Activated CD4-positive, alpha-beta T cell treated with anti-CD3 and anti-CD28 coated beads, Interleukin-2, amount 50 U/mL, for 1 hour (primary cell): ENCODE data around the gene TDO2.
"Not testable (repeated sequence)": the region's sequence is repeated elsewhere in the genome, so short reads cannot be mapped to it uniquely, and the experiment has no call there.

ENCODE experiments used
- DNase-seq: peaks from one replicate; pipeline ENCODE4 v3.0.0-alpha.2; 2020

Gene TDO2

DNA sequence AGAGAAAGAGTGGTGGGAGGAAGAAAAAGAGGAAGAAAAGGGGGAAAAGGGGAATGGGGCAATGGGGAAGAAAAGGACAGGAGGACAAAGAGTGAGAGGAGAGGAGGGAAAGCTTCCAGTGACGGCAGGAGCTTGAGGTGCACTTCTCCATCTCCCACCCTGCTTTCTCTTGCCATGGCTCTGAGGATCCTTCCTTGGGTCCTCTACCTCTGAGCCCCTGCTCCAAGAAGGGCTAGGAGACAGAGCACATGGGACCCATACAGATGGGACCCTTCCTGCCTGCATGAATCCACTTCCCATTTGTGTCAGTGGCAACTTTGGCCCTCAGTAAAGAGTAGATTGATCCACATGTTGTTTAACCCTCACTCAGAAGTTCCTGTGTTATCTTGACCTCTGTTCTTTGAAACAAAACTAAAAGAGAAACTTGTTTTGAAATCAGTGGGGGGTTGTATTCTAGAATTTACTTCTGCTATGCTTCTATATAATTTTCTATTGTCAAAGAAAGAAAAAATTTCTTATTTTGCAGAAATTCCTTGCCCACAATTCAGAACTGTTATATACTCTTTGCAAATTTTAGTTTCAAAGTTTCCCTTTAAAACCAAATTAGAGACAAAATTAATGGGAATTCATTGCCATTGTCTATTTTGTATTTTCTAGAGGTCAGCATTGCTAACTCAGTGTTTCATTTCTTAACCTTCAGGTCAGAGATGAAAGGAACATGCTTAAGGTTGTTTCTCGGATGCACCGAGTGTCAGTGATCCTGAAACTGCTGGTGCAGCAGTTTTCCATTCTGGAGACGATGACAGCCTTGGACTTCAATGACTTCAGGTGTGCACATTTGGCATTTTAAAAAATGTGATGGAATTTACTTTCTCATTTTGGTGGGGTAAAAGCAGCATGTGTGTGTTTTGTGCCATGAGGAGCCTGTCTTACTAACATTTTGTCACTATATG is 5.0 kb downstream of the TDO2 start:
- no peak for DNase-seq

DNA sequence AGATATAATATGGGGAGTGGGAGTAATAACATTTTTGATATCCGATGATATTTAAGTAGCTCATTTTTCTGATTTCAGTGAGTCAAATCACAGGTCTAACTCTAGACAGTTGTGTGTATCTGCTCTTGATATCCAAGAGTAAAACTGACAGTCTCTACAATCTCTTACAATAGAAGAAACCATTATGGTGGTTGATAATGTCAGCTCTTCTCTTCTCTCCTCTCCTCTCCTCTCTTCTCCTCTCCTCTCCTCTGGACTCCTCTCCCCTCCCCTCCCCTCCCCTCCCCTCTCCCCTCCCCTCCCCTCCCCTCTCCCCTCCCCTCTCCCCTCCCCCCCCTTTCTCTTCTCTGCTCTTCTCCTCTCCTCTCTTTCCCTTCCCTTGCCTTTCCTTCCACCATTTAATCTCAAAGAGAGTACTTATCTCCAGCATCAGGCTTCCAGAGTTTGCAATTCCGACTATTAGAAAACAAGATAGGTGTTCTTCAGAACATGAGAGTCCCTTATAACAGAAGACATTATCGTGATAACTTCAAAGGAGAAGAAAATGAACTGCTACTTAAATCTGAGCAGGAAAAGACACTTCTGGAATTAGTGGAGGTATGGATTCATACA is 6.2 kb downstream of the TDO2 start:
- no peak for DNase-seq

DNA sequence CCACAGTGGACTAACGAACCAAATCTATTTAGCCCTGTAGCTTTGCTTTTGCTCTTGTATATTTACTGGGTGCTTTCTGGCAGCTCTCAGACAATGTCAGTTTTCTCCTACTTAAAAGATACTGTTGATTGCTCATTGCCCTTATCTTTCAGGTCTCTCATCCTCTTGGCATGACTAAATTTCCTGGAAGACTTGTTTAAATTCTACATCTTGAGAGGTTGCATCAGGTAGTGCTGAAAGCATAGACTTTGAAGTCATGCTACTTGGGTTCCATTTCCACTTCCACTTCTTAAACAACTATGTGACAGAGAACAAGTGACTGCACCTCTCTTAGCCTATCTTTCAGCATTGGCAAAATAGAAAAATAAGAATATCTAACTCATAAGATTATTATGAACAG is 8.4 kb downstream of the TDO2 start:
- no peak for DNase-seq

DNA sequence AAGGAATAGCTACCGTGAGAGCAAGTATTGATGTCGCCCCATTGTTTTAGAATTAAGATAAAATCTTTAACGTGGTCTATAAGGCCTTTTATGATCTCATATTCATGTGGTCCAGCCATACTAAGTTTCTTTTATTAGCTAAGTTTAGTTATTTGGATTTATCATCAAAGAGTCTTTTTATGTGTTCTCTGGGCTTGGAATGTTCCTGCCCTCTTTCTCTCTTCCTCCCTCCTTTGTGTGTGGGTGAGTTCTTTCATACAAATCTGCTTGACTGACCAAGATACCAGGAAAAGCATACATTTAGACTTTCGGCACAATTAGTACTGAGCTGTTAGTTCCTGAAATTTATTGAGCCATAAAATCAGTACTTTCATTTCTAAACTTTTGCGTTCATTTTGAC is 11.3 kb downstream of the TDO2 start:
- DNase-seq, result no peak

DNA sequence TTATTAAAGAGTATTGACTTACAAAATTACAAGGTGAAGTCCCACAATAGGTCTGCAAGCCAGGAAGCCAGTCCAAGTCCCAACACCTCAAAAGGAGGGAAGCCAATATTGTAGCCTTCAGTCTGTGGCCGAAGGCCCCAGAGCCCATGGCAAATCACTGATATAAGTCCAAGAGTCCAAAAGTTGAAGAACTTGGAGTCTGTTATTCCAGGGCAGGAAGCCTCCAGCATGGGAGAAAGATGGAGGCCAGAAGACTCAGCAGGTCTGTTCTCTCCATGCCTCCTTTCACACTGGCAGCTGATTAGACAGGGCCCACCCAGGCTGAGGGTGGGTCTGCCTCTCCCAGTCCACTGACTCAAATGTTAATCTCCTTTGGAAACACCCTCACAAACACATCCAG is 18.1 kb downstream of the TDO2 start:
- DNase-seq, result no peak

DNA sequence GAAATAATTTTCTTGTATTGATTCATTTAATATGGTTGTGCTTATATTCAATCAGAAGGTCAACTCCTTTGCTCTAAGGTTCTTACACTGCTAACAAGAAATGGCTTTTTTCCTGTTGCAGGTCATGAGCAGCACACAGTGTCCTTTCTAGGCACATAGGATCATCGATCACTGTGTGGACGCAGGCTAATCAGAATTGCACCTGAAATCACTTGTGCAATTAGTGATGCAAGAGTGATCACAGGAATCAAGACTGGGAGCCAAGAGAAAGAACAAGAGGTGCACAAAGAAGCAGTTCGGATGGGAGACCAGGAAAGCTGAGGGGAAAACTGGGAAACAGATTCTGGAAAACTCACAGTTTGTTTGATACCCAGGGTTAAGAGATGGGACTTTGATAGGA is 21.1 kb downstream of the TDO2 start:
- DNase-seq, result no peak

DNA sequence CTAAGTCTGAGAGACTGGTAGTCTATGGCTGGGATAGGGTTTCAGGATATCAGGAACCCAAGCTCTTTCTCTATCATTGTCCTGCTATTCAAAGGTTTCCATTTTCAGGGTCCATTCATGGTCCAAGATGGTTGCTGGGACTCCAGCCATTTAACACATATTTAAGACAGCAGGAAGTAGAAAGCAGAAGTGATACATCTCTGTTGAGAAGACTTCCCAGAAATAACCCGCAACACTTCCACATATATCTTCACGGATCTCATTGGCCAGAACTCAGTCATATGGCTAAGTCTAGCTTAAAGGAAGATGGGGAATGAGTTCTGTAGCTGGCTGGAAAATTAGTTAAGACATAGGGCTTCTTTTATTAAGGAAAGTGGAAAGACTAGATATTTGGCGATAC is 26.3 kb downstream of the TDO2 start:
- no peak for DNase-seq

DNA sequence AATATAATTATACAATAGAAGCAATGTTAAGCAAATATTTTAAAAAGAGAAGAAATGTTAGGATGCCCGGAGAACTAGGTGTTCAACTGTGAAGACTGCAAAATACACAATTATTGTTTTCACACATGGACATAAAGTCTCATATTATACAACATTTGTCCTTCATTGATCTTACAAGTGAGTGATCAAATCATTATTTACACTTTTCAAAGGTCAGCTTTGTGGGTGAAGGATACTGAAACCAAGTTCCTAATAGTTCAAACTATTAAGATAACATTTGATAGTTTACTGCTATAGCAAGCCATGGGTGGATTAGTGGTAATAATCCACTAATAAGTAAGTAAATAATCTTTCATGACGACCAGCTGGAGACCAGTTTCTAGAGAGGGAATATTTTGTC is 26.8 kb downstream of the TDO2 start:
- no peak for DNase-seq

DNA sequence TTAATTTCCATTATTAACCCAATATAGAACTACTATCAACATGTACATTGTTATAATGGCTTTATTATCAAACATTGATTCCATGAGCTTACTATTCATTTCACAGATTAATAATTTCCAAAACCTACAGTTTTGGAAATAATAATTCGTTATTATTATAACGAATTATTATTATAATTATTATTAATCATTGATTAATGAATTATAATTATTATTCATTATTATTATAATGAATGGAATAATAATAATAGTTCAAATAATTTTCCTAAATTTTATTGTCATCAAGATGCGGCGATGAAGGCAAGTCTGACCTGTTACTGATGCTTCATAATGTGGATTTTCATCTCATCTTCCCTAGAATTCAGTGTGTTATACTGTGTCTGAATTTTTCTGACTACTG is 28.1 kb downstream of the TDO2 start:
- DNase-seq, result no peak

DNA sequence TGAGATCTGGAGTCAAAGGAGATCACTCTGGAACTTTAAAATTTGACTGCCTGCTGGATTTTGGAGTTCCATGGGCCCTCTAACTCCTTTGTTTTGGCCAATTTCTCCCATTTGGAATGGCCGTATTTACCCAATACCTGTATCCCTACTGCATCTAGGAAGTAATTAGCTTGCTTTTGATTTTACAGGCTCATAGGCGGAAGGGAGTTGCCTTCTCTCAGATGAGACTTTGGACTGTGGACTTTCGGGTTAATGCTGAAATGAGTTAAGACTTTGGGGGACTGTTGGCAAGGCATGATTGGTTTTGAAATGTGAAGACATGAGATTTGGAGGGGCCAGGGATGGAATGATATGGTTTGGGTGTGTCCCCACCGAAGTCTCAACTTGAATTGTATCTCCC is 31.1 kb downstream of the TDO2 start:
- not testable (repeated sequence) for DNase-seq

DNA sequence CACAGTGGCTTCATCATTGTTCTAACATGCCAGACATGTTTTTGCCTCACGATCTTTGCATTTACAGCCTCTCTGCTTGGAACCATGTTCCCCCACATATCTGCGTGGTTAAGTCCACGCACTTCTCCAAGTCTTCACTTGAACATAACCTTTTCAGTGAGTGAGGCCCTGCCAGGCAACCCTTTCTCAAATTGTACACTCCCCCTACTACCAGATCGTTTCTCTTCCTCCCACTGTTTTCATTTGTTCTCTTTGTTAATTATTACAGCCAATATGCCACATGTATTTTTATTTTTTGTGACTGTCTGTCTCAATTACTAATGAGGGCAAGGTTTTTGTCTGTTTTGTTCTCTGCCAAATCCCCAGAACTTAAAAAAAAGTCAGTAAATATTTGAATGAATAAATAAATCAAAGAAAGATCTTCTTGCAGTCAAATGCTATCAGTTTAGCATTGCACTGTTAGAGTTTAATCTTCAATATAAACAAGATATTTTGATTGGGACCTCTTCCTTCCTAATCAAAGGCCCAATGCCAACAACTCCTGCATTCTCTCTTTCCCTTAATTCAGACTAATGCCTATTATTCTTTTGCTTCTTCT is 32.0 kb downstream of the TDO2 start:
- DNase-seq, result no peak

DNA sequence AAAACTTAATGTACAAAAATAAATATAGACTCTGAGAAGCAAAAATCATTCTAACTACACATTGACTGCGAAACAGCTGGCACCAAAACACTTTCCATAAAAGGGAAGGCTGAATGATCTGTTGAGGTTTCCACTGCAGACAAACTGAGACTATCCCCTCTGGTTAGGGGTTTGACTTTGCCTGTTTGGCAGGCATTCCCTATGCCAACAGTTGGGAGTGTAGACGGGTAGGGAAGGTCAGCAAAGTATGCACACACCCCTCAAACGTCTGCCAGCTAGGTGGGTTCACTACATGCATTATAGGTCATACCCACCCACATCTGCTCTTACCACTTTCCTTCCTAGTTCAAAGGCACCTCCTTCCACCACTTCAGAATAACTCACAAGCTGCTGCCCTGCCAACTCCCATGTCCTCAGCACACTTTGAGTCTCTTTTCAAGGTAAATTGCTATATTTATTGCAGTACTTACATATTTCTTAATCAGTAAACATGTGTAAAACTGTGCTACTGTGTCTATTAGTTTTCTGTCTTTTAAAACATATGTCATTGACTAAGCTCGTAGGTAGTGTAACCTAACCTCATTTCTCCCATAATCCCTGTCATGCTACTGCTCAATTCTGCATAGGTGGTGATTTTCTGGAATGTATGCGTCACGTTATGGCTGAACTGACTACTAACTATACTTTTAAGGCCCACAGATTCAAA is 37.7 kb downstream of the TDO2 start:
- no peak for DNase-seq

DNA sequence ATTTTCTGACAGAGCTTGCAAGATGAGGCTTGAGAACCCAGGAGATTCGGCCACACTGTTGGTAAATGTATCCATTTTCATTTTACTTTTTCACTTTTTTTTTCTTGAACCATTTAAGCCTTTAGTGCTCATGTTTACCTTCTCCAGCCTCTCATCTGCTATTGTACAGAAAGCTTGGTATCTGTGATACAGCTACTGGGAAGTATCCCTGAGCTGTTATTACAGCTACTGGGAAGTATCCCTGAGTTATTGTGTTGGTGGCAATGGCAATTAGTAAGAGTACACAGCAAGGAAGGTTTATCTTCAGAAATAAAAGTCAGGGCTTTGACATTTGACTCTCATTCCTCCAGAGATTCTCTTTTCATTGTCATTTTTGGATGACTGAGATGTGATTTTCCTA is 38.3 kb downstream of the TDO2 start:
- DNase-seq, result no peak

DNA sequence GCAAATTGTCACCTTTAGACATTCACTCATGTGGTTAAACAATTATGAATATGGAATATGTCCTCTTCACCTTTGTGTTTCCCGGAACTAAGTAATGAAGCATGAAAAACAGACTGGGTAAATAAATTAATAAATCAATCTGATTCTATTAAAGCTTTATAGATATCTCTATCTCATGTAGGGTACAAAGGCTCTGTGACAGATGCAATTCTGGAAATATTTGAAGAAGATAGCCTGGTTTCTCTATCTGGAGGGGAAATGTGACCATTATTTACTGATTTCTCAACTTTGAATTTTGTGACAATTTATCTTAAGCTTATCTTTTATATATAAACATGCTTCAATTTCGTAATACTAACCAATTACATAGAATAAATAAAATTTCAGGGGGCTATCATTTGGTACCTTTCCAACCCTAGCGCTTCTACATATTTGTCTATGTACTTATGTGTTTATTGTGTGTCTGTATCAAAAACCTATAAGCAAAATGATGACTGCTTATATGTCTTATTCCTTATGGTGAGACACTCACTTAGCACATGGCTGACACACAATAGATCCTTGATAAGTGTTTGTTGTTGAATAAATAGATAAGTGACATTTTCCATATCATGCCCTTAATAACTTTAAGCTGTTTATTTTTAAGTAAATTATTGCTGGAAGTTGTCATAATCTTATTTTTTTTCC is 40.3 kb downstream of the TDO2 start:
- no peak for DNase-seq

DNA sequence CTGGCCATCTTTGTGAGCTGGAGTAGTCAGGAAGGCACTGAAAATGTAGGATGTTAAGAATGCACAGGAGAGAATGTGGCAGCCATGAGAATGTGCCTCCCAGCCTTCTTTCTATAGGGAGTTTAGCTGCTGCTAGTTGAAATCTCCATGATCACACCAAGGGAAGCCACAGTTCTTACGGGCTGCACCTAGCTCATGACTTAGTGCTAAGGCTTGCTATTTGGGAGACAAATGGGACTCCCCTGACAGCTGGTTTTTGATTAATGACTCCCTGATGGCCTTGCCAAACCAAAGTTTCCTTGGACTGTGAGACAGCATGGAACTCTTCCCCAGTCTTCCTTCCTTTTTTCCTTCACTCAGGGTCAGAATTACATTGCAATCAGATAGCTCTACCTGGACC is 41.0 kb downstream of the TDO2 start:
- no peak for DNase-seq

DNA sequence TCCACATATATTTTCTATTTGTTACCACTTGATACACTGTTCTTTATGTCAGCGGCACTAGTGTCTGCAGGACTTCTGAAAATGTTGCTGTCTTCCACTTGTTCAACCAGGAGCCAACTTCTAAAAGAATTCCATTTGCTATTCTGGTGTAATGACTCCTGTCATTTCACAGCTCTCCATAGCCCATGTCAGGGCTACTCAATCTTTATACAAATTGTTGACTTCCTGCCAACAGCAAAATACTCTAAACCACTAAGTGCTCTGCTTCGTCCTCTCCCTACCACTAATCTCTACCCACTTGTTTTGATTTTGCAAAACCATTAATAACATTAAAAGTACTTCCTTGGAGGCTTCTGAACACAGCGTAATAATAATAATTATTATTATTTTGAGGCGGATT is 43.0 kb downstream of the TDO2 start:
- no peak for DNase-seq

DNA sequence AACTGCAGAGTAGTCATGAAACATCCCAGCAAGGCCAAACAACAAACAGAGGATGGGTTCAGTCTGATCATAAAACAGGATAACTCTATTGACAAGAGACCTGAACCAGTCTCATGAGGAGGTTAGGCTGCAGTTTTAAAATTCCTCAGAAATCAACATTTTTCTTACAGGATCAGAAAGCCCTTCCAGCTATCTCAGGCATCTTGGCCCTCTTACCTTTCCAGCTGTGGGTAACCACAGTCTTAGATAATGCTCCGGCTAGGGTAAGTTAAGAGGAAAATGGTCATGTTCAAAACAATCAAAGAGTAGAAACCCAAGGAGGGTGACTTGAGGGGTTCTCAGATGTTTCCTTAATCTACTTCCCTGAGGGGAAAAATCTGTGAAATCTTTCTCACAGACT is 45.0 kb downstream of the TDO2 start:
- DNase-seq, result no peak

DNA sequence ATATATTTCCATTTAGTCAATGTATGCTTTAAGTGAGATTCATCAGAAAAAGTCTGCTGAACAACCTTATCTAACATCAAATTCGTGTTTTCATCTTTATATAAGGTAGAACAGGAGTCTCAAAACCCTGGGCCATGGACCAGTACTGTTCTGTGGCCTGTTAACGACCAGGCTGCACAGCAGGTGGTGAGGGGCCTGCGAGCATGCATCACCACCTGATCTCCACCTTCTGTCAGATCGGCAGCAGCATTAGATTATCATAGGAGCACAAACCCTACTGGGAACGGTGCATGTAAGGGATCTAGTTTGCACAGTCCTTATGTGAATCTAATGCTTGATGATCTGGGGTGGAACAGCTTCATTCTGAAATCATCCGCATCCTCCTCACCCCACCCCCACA is 47.0 kb downstream of the TDO2 start:
- DNase-seq, result no peak

DNA sequence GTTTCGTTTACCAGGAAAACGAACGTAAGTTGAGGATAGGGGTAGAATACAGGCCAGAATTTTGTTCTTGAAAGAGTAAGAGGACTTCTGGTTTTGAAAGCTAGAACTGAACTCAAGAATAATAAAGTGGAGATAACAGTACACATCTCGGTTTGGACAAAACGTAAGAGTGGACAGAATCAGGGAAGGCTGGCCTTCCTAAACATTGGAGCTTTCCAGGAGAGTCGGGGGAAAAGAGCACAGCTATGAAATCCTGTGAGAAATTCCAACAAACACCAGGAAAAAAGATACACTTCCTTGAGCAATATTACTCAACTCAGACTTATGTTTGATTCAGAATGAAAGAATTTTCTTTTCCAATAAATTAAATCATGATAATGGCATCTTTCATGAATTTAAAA is 49.0 kb downstream of the TDO2 start:
- no peak for DNase-seq

DNA sequence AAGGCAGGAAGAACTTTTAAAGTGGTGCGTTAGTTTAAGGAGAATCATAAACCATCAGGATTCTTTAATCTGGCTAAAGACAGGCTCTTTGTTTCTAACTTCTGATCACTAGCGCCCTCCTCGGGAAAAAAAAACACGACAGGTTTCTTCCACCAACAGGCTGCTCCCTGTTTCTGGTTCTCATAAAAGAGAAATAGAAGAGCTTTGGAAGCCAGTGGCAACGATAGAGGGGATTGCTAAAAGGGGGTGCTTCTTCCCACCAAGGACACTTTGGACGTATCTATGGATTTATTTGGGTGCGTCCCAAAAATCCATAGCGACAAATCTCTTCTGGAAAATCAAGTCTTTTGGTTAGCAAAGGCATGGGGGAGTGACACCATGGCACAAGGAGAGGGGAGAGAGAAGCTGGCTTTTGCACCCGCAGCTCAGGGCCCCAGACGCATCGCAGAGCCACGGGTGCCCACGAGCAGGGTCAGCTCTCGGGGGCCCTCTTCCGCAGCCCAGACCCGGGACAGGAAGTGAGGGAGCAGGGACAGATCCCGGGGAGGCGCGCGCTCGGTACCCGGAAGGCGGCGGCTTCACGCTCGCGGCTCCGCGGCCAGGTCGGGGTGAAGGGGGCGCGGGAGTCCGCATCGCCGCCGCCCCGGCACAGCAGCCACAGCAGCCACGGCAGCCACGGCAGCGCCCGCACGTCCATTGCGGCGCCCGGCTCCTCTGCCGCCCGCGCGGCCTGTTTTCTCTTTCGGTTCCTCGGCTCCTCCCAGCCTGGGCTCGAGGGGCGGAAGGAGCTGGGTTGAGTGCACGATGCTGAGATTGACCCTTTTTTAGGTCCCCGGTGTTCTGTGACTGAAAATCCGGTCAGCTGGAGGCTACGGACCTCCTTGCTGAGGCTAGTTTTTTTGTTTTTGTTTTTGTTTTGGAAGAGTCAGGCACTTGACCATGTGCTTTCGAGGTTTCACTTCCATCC is 49.9 kb downstream of the TDO2 start, which contains the start of gene CTSO:
TSS of gene CTSO (minus strand) at position 716 of the 967 bp plus-strand sequence. CDS start at position 697, 19 bp downstream.
- peak; percentile 61 for DNase-seq

DNA sequence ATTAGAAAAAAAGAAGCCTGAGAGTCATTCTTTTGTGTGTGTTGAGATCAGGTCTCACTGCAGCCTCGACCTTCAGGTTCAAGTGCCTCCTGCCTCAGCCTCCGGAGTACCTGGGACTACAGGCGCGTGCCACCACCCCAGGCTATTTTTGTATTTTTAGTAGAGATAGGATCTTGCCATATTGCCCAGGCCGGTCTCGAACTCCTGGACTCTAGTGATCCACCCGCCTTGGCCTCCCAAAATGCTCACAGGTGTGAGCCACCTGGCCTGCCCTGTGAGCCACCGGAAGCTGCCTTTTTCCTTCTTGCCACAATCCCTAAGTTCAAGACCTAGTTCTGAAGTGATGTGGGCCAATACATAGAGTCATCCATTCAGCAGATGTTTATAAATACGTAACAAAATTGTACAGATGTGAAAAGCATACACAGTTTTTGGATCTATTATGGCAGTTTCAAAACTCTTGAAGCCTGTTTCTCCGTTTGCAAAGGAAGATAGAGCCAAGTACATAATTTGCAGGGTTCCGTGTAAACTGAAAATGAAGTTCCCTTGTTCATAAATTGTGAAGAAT is 50.7 kb downstream of the TDO2 start:
- DNase-seq, result no peak
